ENCODE measurements around the gene MZT1.

MZT1 gene

GRCh38 chr13:72692884-72693514 lies 34.4 kb downstream of the MZT1 start:
- TF ChIP-seq, protein P1, sequence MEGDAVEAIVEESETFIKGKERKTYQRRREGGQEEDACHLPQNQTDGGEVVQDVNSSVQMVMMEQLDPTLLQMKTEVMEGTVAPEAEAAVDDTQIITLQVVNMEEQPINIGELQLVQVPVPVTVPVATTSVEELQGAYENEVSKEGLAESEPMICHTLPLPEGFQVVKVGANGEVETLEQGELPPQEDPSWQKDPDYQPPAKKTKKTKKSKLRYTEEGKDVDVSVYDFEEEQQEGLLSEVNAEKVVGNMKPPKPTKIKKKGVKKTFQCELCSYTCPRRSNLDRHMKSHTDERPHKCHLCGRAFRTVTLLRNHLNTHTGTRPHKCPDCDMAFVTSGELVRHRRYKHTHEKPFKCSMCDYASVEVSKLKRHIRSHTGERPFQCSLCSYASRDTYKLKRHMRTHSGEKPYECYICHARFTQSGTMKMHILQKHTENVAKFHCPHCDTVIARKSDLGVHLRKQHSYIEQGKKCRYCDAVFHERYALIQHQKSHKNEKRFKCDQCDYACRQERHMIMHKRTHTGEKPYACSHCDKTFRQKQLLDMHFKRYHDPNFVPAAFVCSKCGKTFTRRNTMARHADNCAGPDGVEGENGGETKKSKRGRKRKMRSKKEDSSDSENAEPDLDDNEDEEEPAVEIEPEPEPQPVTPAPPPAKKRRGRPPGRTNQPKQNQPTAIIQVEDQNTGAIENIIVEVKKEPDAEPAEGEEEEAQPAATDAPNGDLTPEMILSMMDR (IDR thresholded peaks at IDR 0.05; ENCODE audit: extremely low read depth, insufficient read depth, missing control alignments): no peak
- in situ Hi-C loops (cut with MboI; ENCODE audit: low pct_unique_long_range_greater_than_20kb, low sequenced_read_pairs, unreplicated experiment): no loop called here
- no peak for DNase-seq (ENCODE audit: low spot score)

DNA sequence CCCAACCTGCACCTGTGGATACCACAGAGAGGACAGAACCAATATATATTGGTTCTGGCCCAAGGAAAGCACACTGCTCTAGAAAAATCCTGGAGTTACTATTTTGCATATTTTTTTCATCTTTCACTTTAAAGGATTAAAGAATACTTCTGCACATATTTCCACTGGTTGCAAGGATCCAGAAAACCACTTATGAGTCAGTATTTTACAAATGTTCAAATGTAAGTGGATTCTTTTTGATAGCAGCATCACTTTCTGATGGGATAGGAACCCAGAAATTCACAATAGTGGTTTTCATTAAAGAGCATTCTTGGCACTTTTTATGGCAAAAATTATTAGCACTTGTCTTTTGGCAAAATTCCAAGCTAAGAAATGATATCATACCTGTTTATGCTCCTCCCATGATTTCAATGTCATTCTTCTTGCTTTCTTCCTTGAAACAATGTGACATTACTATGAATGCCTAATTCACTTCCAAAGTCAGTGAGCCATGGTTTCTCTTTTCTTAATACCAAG lies 38.2 kb downstream of the MZT1 start:
- in situ Hi-C loops (cut with MboI; ENCODE audit: low pct_unique_long_range_greater_than_20kb, low sequenced_read_pairs, unreplicated experiment): no loop called here
- no peak for DNase-seq (ENCODE audit: low spot score)
- TF ChIP-seq, protein P1 (IDR thresholded peaks at IDR 0.05; ENCODE audit: extremely low read depth, insufficient read depth, missing control alignments): no peak

GRCh38 chr13:72686766-72687165 lies 40.7 kb downstream of the MZT1 start:
- in situ Hi-C loops (cut with MboI; ENCODE audit: low pct_unique_long_range_greater_than_20kb, low sequenced_read_pairs, unreplicated experiment): no loop called here
- TF ChIP-seq, protein P1 (IDR thresholded peaks at IDR 0.05; ENCODE audit: extremely low read depth, insufficient read depth, missing control alignments): no peak

GRCh38 chr13:72680353-72680752 lies 47.1 kb downstream of the MZT1 start:
- in situ Hi-C loops (cut with MboI; ENCODE audit: low pct_unique_long_range_greater_than_20kb, low sequenced_read_pairs, unreplicated experiment): no loop called here
- TF ChIP-seq, protein P1 (IDR thresholded peaks at IDR 0.05; ENCODE audit: extremely low read depth, insufficient read depth, missing control alignments): no peak
- no peak for DNase-seq (ENCODE audit: low spot score)

More at GRCh38 chr13:72686766-72687165, 40.7 kb downstream of the MZT1 start:
- no peak for DNase-seq (ENCODE audit: low spot score)

DNA sequence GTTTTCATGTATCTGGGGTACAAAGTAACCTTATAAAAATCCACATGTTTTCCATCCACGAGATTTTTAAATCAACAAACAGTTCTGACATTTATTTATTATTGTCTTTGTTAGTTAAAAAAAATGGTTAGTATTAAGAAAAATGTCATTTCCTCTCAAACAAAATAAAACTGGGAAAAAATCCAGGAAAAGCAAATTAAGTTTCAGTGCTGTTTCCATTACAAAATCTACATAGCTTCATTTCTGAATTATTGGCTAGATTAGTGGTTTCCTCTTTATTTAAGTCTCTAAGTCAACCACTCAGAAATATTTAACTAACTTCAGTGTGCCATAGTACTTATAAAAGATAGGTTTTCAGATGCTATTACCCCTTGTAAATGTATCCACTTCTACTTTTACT lies 49.1 kb downstream of the MZT1 start:
- in situ Hi-C loops (cut with MboI; ENCODE audit: low pct_unique_long_range_greater_than_20kb, low sequenced_read_pairs, unreplicated experiment): no loop called here
- TF ChIP-seq, protein P1 (IDR thresholded peaks at IDR 0.05; ENCODE audit: extremely low read depth, insufficient read depth, missing control alignments): no peak
- DNase-seq (ENCODE audit: low spot score): no peak

GRCh38 chr13:72677431-72677830 lies 50.0 kb downstream of the MZT1 start:
- in situ Hi-C loops (cut with MboI; ENCODE audit: low pct_unique_long_range_greater_than_20kb, low sequenced_read_pairs, unreplicated experiment): no loop called here
- TF ChIP-seq, protein P1 (IDR thresholded peaks at IDR 0.05; ENCODE audit: extremely low read depth, insufficient read depth, missing control alignments): no peak
- DNase-seq (ENCODE audit: low spot score): no peak

Measured in GM13977 (cell line).